ENCODE results near the gene OPTC.

The OPTC gene

GRCh38 chr1:203539831-203540546 is 46.0 kb downstream of the OPTC start:
- no peak for DNase-seq

DNA sequence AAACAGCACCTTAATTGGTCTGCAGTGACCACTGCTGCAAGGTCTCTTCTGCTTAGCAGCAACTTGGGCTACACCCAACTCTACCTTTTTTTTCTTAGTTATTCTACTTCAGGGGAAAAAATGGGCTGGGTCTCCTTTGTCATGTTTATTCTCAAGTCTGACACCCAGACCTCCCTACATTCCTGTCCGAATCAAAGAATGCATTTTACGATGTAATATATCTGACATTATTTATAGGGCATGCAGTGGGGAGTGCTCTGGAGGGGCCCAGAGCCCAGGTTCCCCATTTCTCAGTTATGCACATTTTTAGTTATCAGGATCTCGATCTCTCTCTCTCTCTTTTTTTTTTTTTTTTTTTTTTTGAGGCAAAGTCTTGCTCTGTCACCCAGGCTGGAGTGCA is 50.5 kb downstream of the OPTC start:
- DNase-seq, result no peak

DNA sequence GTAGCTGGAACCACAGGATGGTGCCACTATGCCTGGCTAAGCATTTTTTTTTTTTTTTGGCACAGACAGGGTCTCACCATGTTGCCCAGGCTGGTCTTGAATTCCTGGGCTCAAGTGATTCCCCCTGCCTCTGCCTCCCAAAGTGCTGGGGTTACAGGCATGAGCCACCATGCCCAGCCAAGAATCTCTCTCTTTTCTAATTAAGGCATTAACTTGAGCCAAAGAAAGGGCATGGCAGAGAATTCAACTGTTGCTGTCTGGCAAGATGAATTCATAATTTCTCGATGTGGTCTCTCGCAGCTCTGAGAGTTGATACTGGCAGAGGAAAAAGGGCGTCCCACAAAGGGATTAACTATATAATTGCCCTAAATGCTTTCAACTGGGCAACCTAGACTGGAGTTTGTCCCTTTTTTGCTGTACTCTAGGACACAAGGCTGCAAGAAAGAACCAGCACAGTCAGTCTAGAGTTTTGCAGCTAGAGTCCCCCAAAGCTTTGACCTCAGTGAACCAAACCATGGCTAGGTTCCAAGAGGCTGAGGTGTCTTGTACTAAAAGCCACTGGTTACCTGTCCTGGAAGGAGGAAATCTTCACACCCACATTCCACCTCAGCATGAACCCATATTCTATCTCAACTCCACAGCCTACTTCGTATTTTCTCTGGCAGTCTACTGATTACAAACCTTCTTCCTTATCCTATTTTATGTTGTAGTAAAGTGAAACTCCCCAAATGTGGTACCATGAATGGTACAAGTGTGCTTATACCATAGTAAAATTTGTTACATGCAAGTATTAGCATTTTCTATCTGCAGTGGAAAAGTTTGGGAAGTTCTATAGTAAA is 51.2 kb downstream of the OPTC start:
- no peak for DNase-seq

- no peak for DNase-seq
These were observed 52.3 kb downstream of the OPTC start for GRCh38 chr1:203546274-203546673.

GRCh38 chr1:203547147-203547546 is 53.2 kb downstream of the OPTC start:
- DNase-seq, result no peak

DNA sequence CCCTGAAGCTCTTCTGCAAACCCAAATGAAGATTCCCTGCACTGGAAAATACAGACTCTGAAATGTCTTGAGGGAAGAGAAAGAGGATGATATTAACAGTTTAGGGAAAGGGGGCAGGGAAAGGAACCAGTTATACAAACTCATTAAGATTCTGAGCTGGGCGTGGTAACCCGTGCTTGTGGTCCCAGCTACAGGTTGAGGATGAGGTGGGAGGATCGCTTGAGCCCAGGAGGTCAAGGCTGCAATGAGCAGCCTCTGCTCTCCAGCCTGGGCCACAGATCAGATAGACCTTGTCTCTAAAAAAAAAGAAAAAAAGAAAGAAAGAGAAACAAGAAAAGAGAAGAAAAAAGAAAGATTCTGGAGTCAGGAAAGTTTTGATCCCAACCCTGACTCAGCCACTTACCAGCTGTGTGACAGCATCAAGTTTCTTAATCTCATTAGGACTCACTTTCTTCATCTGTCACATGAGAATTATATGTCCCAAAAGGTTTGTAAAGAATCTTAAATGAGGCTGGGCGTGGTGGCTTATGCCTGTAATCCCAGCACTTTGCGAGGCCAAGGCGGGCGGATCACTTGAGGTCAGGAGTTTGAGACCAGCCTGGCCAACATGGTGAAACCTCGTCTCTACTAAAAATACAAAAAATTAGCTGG is 53.9 kb downstream of the OPTC start:
- DNase-seq, result no peak

DNA sequence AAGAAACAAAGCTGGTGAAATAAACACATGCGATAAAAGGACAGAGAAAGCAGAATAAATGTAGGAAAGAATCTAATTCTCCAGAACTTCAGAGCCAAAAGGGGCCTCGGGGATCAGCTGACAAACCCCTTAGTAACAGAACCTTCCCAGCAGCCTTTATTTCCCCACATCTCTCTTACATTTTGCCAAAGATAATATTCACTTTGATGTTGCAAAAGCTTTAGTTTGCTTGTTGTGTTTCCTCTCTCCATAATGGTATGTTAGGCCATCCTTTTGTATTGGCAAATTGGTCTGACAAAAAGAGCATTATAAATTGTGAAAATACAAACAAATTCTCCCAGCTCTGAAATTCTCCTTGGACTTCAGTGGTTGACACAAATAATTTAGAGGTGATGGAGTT is 54.9 kb downstream of the OPTC start:
- DNase-seq, result no peak

GRCh38 chr1:203549309-203549708 is 55.4 kb downstream of the OPTC start:
- no peak for DNase-seq

DNA sequence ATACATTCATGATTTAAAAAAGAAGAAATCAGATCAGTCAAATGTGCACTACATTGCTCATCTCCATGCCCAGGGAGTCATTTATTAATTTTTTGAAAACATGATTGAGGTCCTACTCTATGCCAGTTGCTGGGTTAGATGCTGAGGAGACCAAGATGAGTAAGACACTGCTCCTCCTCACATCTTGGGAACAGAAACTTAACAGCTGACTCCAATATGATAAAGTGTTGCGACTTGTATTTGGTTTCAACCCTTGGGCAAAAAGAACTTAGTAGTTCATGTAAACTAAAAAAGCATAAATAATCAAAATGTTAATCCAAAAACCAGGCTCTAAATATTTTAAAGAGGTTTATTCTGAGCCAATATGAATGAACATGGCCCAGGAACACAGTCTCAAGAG is 56.9 kb downstream of the OPTC start:
- no peak for DNase-seq

- DNase-seq, result no peak
These were observed 57.6 kb downstream of the OPTC start for GRCh38 chr1:203551550-203551949.

DNA sequence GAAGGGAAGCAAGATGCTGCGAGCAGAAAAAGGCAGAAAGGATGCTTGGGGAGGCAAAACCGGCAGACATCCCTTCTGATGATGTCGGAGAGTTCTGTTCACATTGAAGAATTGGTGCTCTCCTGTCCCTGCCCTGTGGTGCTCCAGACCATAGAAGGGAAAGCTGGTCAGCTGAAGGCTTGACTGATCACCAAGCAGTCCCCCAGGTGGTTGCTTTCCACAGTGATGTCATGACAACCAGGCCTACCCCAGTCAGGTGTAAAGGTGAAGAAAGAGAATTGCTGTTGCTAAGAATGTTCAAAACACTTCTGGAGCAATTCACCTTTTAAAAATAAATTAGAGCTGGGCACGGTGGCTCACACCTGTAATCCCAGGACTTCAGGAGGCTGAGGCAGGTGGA is 59.5 kb downstream of the OPTC start:
- DNase-seq, result no peak

DNA sequence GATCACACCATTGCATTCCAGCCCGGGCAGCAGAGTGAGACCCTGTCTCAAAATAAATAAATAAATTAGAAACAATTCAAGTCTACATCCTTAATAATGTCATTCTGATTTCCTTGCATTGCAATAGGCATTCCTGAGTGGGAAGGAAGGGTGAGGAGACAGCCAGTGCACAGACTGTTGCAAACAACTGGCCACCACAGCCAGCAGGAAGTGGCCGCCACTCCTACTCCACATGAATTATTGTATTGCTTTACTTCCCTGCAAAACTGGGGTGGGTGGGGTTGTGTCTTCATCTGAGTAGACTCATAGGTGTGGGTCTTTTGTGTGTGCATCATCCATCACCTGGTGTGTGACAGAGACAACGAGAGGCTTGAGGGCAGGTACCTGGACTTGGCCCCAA is 60.1 kb downstream of the OPTC start:
- no peak for DNase-seq

- DNase-seq, result no peak
These were observed 61.1 kb downstream of the OPTC start for GRCh38 chr1:203555076-203555475.

- DNase-seq, result no peak
These were observed 61.6 kb downstream of the OPTC start for GRCh38 chr1:203555511-203556046.

- DNase-seq, result no peak
These were observed 62.3 kb downstream of the OPTC start for GRCh38 chr1:203556047-203556851.

GRCh38 chr1:203557390-203557789 is 63.4 kb downstream of the OPTC start:
- no peak for DNase-seq

DNA sequence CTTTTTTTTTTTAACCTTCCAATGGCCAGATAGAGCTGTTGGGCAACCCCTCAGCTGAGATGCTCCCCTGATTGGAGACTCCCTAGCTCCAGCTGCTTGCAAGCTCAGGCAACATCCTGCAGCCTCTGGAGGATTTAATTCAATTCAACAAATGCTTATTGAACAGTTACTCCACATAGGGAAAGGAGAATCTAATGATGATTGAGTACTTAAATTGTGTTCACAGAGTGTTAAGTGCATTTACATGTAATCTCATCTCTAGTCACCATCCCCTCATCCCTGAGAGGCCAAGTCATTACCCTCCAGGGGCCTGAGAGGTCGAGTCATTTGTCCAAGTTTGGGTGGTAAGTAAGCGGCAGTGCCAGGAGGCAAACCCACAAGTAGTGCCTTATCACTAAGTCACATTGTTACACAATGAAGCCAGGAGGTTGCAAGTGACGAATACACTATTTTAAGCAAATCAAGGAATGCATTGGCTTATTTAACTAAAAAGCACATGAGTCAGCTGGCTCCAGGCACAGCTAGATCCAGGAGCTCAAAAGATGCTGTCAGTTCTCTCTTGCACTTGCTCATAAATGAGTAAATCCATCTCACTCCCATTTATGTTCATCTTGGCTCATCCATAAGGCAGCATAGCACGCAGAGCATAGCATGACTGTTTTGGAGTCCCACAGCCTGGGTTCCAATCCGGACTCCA is 64.3 kb downstream of the OPTC start:
- no peak for DNase-seq

Measured in midbrain (tissue), 1 donor.